B cell (primary cell): ENCODE results near the gene EGFL8. TPM values are rescaled to one million over a fixed set of nuclear protein-coding genes. Genes with fewer than 3 reads are reported as not detected.

Experiments used
- ATAC-seq: fragments of 200-7000 bp; cut with Tn5 transposase; one replicate; pipeline ENCODE4 v1.10.0; 2021; ENCODE audit warnings: low read depth, mild to moderate bottlenecking, moderate number of reproducible peaks, moderate library complexity
- CTCF ChIA-PET: fragments of 350-600 bp; sonication (Branson Sonifier 250); formaldehyde crosslinking; loops from one replicate; lab custom pipeline; 2021; ENCODE audit warnings: antibody characterized with exemption, inconsistent platforms; lab: Charles Lee
- POLR2A ChIA-PET: fragments of 350-600 bp; sonication (Branson Sonifier 250); formaldehyde crosslinking; loops from one replicate; lab custom pipeline; 2021; ENCODE audit warnings: antibody characterized with exemption; lab: Charles Lee
- DNase-seq: peaks from one replicate; pipeline ENCODE4 v3.0.0; 2013
- H2AFZ ChIP-seq: 2 replicates; pipeline ENCODE4 v1.6.1; 2012; ENCODE audit warnings: mild to moderate bottlenecking, low read depth, low read length; ENCODE audit not compliant: insufficient read depth, poor library complexity, severe bottlenecking
- H3K27ac ChIP-seq, 2 donors: 1 replicate in 1 of 2; 2 replicates in 1 of 2; pipeline ENCODE4 v1.5.1; 2012 to 2013; ENCODE audit warnings: low read length in 2 of 2, mild to moderate bottlenecking in 2 of 2, moderate library complexity in 1 of 2
- H3K27me3 ChIP-seq, 4 experiments: fragments of 200-600 bp in 1 of 4; sonication (generic) in 1 of 4; replicated peaks in 1 of 4; 1 replicate in 2 of 4; 2 replicates in 2 of 4; pipeline versions ENCODE4 v1.6.1 to v1.7.0; 2013 to 2016; ENCODE audit warnings: low read length in 3 of 4, mild to moderate bottlenecking in 2 of 4, mixed read lengths in 1 of 4, moderate library complexity in 1 of 4; ENCODE audit not compliant: insufficient read depth in 4 of 4, control insufficient read depth in 3 of 4; ENCODE audit errors: control extremely low read depth in 1 of 4
- H3K36me3 ChIP-seq, 2 experiments: replicated peaks in 1 of 2; 1 replicate in 1 of 2; 2 replicates in 1 of 2; pipeline versions ENCODE4 v1.6.1 to v1.7.1; 2013; ENCODE audit warnings: low read length in 1 of 2; ENCODE audit not compliant: insufficient read depth in 2 of 2, control insufficient read depth in 1 of 2; ENCODE audit errors: control extremely low read depth in 1 of 2, extremely low read depth in 1 of 2
- H3K4me1 ChIP-seq, 2 donors: fragments of 200-600 bp in 1 of 2; sonication (generic) in 1 of 2; 1 replicate in 1 of 2; 2 replicates in 1 of 2; pipeline versions ENCODE4 v1.5.1 to v1.6.1; 2013 to 2017; ENCODE audit warnings: low read length in 2 of 2; ENCODE audit not compliant: control insufficient read depth in 2 of 2, insufficient read depth in 2 of 2
- H3K4me2 ChIP-seq: replicated peaks from 2 replicates; pipeline ENCODE3; 2012; ENCODE audit warnings: mild to moderate bottlenecking, low read depth, low read length; ENCODE audit not compliant: poor library complexity, severe bottlenecking
- H3K4me3 ChIP-seq, 5 experiments: fragments of 200-600 bp in 1 of 5; sonication (generic) in 1 of 5; 1 replicate in 3 of 5; 2 replicates in 2 of 5; pipeline versions ENCODE4 v1.5.1 to v1.7.0; 2011 to 2016; ENCODE audit warnings: low read length in 4 of 5, mild to moderate bottlenecking in 4 of 5, low read depth in 2 of 5, control low read depth in 1 of 5, moderate library complexity in 1 of 5; ENCODE audit not compliant: insufficient read depth in 1 of 5; ENCODE audit errors: control extremely low read depth in 1 of 5, extremely low read depth in 1 of 5
- H3K79me2 ChIP-seq: fragments of 200-600 bp; sonication (generic); one replicate; pipeline ENCODE4 v1.6.0; 2016; ENCODE audit warnings: low read length; ENCODE audit not compliant: control insufficient read depth, insufficient read depth
- H3K9ac ChIP-seq: fragments of 200-600 bp; sonication (generic); 2 replicates; pipeline ENCODE4 v1.6.1; 2017; ENCODE audit warnings: mild to moderate bottlenecking, low read length, moderate library complexity
- H3K9me3 ChIP-seq, 3 donors: one replicate each; pipeline versions ENCODE4 v1.6.1 to v1.7.1; 2013; ENCODE audit warnings: low read length in 2 of 3; ENCODE audit not compliant: control insufficient read depth in 2 of 3, insufficient read depth in 1 of 3; ENCODE audit errors: control extremely low read depth in 1 of 3
- H4K20me1 ChIP-seq: 2 replicates; pipeline ENCODE4 v1.6.0; 2012; ENCODE audit warnings: mild to moderate bottlenecking, low read length; ENCODE audit not compliant: insufficient read depth, control insufficient read depth, poor library complexity, severe bottlenecking
- H3K27ac Mint-ChIP-seq: one replicate; pipeline ENCODE4 v1.8.0; 2021; ENCODE audit warnings: mixed read lengths
- H3K27me3 Mint-ChIP-seq: one replicate; pipeline ENCODE4 v1.8.0; 2021; ENCODE audit warnings: mixed read lengths
- H3K4me1 Mint-ChIP-seq: one replicate; pipeline ENCODE4 v1.8.0; 2021; ENCODE audit warnings: mixed read lengths
- H3K4me3 Mint-ChIP-seq: one replicate; pipeline ENCODE4 v1.8.0; 2021; ENCODE audit warnings: mixed read lengths
- H3K9me3 Mint-ChIP-seq: one replicate; pipeline ENCODE4 v1.8.0; 2022; ENCODE audit warnings: mixed read lengths; ENCODE audit not compliant: insufficient read depth
- CTCF ChIP-seq: fragments of 200-600 bp; IDR thresholded peaks from one replicate; pipeline ENCODE4 v1.8.0; 2022; ENCODE audit warnings: antibody characterized with exemption, mild to moderate bottlenecking
- EZH2 ChIP-seq: IDR thresholded peaks from 2 replicates; pipeline ENCODE4 v1.6.1; 2012; ENCODE audit warnings: borderline replicate concordance, low read depth, mild to moderate bottlenecking, moderate library complexity, low read length; ENCODE audit not compliant: insufficient read depth, poor library complexity, severe bottlenecking
- WGBS: methylation state at CpG from one replicate; pipeline ENCODE4 v1.1.5; 2013; ENCODE audit warnings: missing lambda C conversion rate; ENCODE audit not compliant: insufficient coverage; 5-methylcytosine and 5-hydroxymethylcytosine counted together
- intact Hi-C: fragments of 100-400 bp; cut with micrococcal nuclease; formaldehyde crosslinking; loops from one replicate; pipeline ENCODE4 v1.10.0; 2022
- polyA plus RNA-seq: library from polyadenylated mRNA; depleted of rRNA; stranded (reverse); fragments of >200 nt; gene quantifications from 2 replicates; pipeline ENCODE4 v1.2.3, GENCODE V29; 2012
- total RNA-seq, 2 donors: library from RNA; stranded (reverse); fragments of 120-200 nt in 1 of 2; gene quantifications; 1 replicate in 1 of 2; 2 replicates in 1 of 2; pipeline versions ENCODE4 v1.2.3 to v1.2.4, GENCODE V29; 2013 to 2022

EGFL8 gene
- total and polyA plus RNA-seq, 2 donors (not counting 1 experiment from before 2014, with no cell fraction given): 0.91 to 3.9 TPM

GRCh38 chr6:32126880-32127279 is 37.5 kb upstream of the EGFL8 start:
- peak overlapping the region in 1 of 2 donors; percentile 91 for H3K27ac ChIP-seq
- CTCF ChIA-PET: interaction anchor here (0.6 to 4.8 kb wide), 3 partner anchors 9 to 446 kb away, joined by 3 to 40 read pairs (median 10); partner anchors contain the start of gene LY6G5C
- Mint-ChIP-seq H3K27me3 (no peaks in the 10 kb centered on the region), H3K4me3 (peak overlapping the region; percentile 98), H3K4me1 (peaks cover 48% of the 10 kb centered on the region), H3K9me3 (no peaks in the 10 kb centered on the region), H3K27ac (peak overlapping the region; percentile 95)
- POLR2A ChIA-PET: interaction anchor here (0.6 kb wide), 1 partner anchor 725 kb away, joined by 3 read pairs; no protein-coding TSS in a partner anchor
- 84% methylated on average over 7 of the region's 8 CpGs for WGBS
- H4K20me1 ChIP-seq: peaks cover 18% of the 10 kb centered on the region
- H3K27me3 ChIP-seq: no peaks in the 10 kb centered on the region
- H3K9ac ChIP-seq: peak overlapping the region; percentile 92
- intact Hi-C loops: loop anchor here (10.0 kb wide), 1 partner anchor 668 kb away; no protein-coding TSS in a partner anchor
- ATAC-seq (no peak), DNase-seq (no peak)
- peaks cover 54% of the 10 kb centered on the region for H3K79me2 ChIP-seq
- H2AFZ ChIP-seq: no peak overlapping the region
- H3K4me1 ChIP-seq: peaks cover 26 to 36% of the 10 kb centered on the region in 2 donors
- no peak for TF ChIP-seq CTCF
- TF ChIP-seq EZH2: no peak
- peak overlapping the region; percentile 86 for H3K4me2 ChIP-seq
- peaks cover 10 to 47% of the 10 kb centered on the region in 2 experiments for H3K36me3 ChIP-seq
- peaks cover 0 to 2% (median 0%) of the 10 kb centered on the region in 3 donors for H3K9me3 ChIP-seq
- peak overlapping the region in 3 of 5 experiments; percentile 85 to 100 (median 100) for H3K4me3 ChIP-seq

GRCh38 chr6:32127409-32127716 is 37.0 kb upstream of the EGFL8 start:
- H2AFZ ChIP-seq: peak overlapping the region; percentile 90
- Mint-ChIP-seq H3K27me3 (no peaks in the 10 kb centered on the region), H3K27ac (peak overlapping the region; percentile 95), H3K4me1 (peaks cover 48% of the 10 kb centered on the region), H3K4me3 (peak overlapping the region; percentile 98), H3K9me3 (no peaks in the 10 kb centered on the region)
- H3K27me3 ChIP-seq: no peaks in the 10 kb centered on the region
- H4K20me1 ChIP-seq: peaks cover 15% of the 10 kb centered on the region
- WGBS: 8% methylated on average over 7 of the region's 9 CpGs
- peaks cover 7 to 43% of the 10 kb centered on the region in 2 experiments for H3K36me3 ChIP-seq
- peak overlapping the region; percentile 92 for H3K9ac ChIP-seq
- no peak for ATAC-seq
- H3K9me3 ChIP-seq: peaks cover 0 to 2% (median 0%) of the 10 kb centered on the region in 3 donors
- DNase-seq: peak; percentile 39
- H3K4me3 ChIP-seq: peak overlapping the region; percentile 82 to 100 (median 99)
- peak overlapping the region; percentile 86 for H3K4me2 ChIP-seq
- H3K27ac ChIP-seq: peak overlapping the region in 1 of 2 donors; percentile 91
- TF ChIP-seq CTCF (no peak), EZH2 (no peak)
- ChIA-PET POLR2A (interaction anchor here (0.6 to 2.0 kb wide), 5 partner anchors 65 to 724 kb away, joined by 3 to 15 read pairs (median 6); partner anchors contain the start of genes DXO and GPSM3), CTCF (interaction anchor here (0.6 to 4.8 kb wide), 4 partner anchors 9 to 446 kb away, joined by 3 to 40 read pairs (median 6); partner anchors contain the start of gene LY6G5C)
- intact Hi-C loops: loop anchor here (10.0 kb wide), 1 partner anchor 667 kb away; no protein-coding TSS in a partner anchor
- H3K79me2 ChIP-seq: peaks cover 50% of the 10 kb centered on the region
- peaks cover 26 to 36% of the 10 kb centered on the region in 2 donors for H3K4me1 ChIP-seq
